ENCODE data around the gene PTPRJ. TPM values are rescaled to one million over a fixed set of nuclear protein-coding genes. Genes with fewer than 3 reads are reported as not detected.

The PTPRJ gene
- polyA plus RNA-seq, 1 donor (not counting 4 experiments of a cell fraction or from before 2014, with no cell fraction given), result 0.84 TPM

GRCh38 chr11:47944632-47945031 is 35.7 kb upstream of the PTPRJ start:
- DNase-seq (ENCODE audit: low read depth, low spot score) (no peak), FAIRE-seq (no peak)
- dilution Hi-C loops (cut with MboI; ENCODE audit: extremely low pct_ligation_motif_present, low sequenced_read_pairs), result no loop called here
- H4K20me1 ChIP-seq (ENCODE audit: control insufficient read depth, extremely low read depth, insufficient read depth, low read length), result no peaks in the 10 kb centered on the region
- H3K27me3 ChIP-seq (ENCODE audit: control insufficient read depth, extremely low read depth, insufficient read depth, low read length), result no peaks in the 10 kb centered on the region
- no peak overlapping the region for H3K9ac ChIP-seq (ENCODE audit: control insufficient read depth, extremely low read depth, insufficient read depth, low read length)
- H3K4me2 ChIP-seq (ENCODE audit: control insufficient read depth, extremely low read depth, insufficient read depth, low read depth, low read length), result no peak overlapping the region
- peaks cover 14% of the 10 kb centered on the region for H3K4me1 ChIP-seq (ENCODE audit: control insufficient read depth, extremely low read depth, insufficient read depth, low read length)
- no peak for TF ChIP-seq EZH2 (IDR thresholded peaks at IDR 0.05; ENCODE audit: low read length)
- TF ChIP-seq CTCF (optimal IDR thresholded peaks at IDR 0.05 in 1 of 3, IDR thresholded peaks at IDR 0.05 in 1 of 3, conservative IDR thresholded peaks at IDR 0.05 in 1 of 3; ENCODE audit: extremely low read depth in 1 of 3, insufficient read depth in 2 of 3, low read length in 3 of 3), result no peak
- no peaks in the 10 kb centered on the region for H3K9me1 ChIP-seq (ENCODE audit: control insufficient read depth, extremely low read depth, insufficient read depth, low read length)
- no peaks in the 10 kb centered on the region for H3K9me3 ChIP-seq (ENCODE audit: control insufficient read depth, low read depth, low read length)
- H3K27ac ChIP-seq (ENCODE audit: control insufficient read depth, insufficient read depth, low read length), result no peak overlapping the region
- H3K79me2 ChIP-seq (ENCODE audit: control insufficient read depth, insufficient read depth, low read length), result no peaks in the 10 kb centered on the region
- H3K4me3 ChIP-seq (ENCODE audit: control insufficient read depth in 2 of 3, extremely low read depth in 1 of 3, insufficient read depth in 2 of 3, low read depth in 1 of 3, low read length in 3 of 3), result no peak overlapping the region
- H3K36me3 ChIP-seq (ENCODE audit: control insufficient read depth in 2 of 2, extremely low read depth in 1 of 2, insufficient read depth in 2 of 2, low read length in 2 of 2), result no peaks in the 10 kb centered on the region
- no peak overlapping the region for H2AFZ ChIP-seq (ENCODE audit: control insufficient read depth, low read length)

- Histone ChIP-seq H3K9me3 (ENCODE audit: control insufficient read depth, low read depth, low read length) (no peaks in the 10 kb centered on the region), H3K4me2 (ENCODE audit: control insufficient read depth, extremely low read depth, insufficient read depth, low read depth, low read length) (peak overlapping the region; percentile 30), H3K4me1 (ENCODE audit: control insufficient read depth, extremely low read depth, insufficient read depth, low read length) (peaks cover 14% of the 10 kb centered on the region), H2AFZ (ENCODE audit: control insufficient read depth, low read length) (no peak overlapping the region), H3K9ac (ENCODE audit: control insufficient read depth, extremely low read depth, insufficient read depth, low read length) (peak overlapping the region; percentile 37), H3K27me3 (ENCODE audit: control insufficient read depth, extremely low read depth, insufficient read depth, low read length) (no peaks in the 10 kb centered on the region), H4K20me1 (ENCODE audit: control insufficient read depth, extremely low read depth, insufficient read depth, low read length) (no peaks in the 10 kb centered on the region), H3K27ac (ENCODE audit: control insufficient read depth, insufficient read depth, low read length) (peak overlapping the region; percentile 36), H3K79me2 (ENCODE audit: control insufficient read depth, insufficient read depth, low read length) (no peaks in the 10 kb centered on the region), H3K36me3 (ENCODE audit: control insufficient read depth in 2 of 2, extremely low read depth in 1 of 2, insufficient read depth in 2 of 2, low read length in 2 of 2) (no peaks in the 10 kb centered on the region), H3K9me1 (ENCODE audit: control insufficient read depth, extremely low read depth, insufficient read depth, low read length) (no peaks in the 10 kb centered on the region), H3K4me3 (ENCODE audit: control insufficient read depth in 2 of 3, extremely low read depth in 1 of 3, insufficient read depth in 2 of 3, low read depth in 1 of 3, low read length in 3 of 3) (no peak overlapping the region)
- TF ChIP-seq EZH2 (IDR thresholded peaks at IDR 0.05; ENCODE audit: low read length) (no peak), CTCF (optimal IDR thresholded peaks at IDR 0.05 in 1 of 3, IDR thresholded peaks at IDR 0.05 in 1 of 3, conservative IDR thresholded peaks at IDR 0.05 in 1 of 3; ENCODE audit: extremely low read depth in 1 of 3, insufficient read depth in 2 of 3, low read length in 3 of 3) (no peak)
- no peak for FAIRE-seq
- dilution Hi-C loops (cut with MboI; ENCODE audit: extremely low pct_ligation_motif_present, low sequenced_read_pairs), result no loop called here
- peak; percentile 63 for DNase-seq (ENCODE audit: low read depth, low spot score)
Measured at GRCh38 chr11:47946682-47947559, 33.4 kb upstream of the PTPRJ start.
